Uterus (tissue), 2 donors: ENCODE measurements around the gene PRSS53.

Experiments
- CTCF ChIP-seq, 4 experiments: fragments of 200-600 bp in 2 of 4; fragments of 450-650 bp in 2 of 4; sonication (generic) in 2 of 4; IDR thresholded peaks; one replicate each; pipeline ENCODE4 v1.5.1; 2016 to 2019; ENCODE audit warnings: antibody characterized with exemption in 4 of 4, mild to moderate bottlenecking in 2 of 4, moderate library complexity in 1 of 4
- POLR2A ChIP-seq, 2 donors: fragments of 450-650 bp; IDR thresholded peaks; one replicate each; pipeline ENCODE4 v1.6.1; 2016; ENCODE audit warnings: antibody characterized with exemption in 2 of 2, mild to moderate bottlenecking in 1 of 2, moderate library complexity in 1 of 2

- no peak for TF ChIP-seq CTCF (IDR thresholded peaks at IDR 0.05)
- no peak for TF ChIP-seq POLR2A (IDR thresholded peaks at IDR 0.05)
Measured at GRCh38 chr16:31084584-31085302, 4.0 kb downstream of the PRSS53 start.
